ENCODE data around the gene FUOM. TPM values are rescaled to one million over a fixed set of nuclear protein-coding genes. Genes with fewer than 3 reads are reported as not detected.

The FUOM gene
- polyA plus RNA-seq, 1 of the 3 experiments (the other 2 are of a cell fraction): 32.5 TPM

- Histone ChIP-seq H4K20me1 (ENCODE audit: insufficient read depth) (no peaks in the 10 kb centered on the region), H3K9ac (peak overlapping the region; percentile 21; the same call in 1 of the 2 replicates), H3K4me1 (ENCODE audit: control insufficient read depth in 1 of 2, insufficient read depth in 2 of 2, low read depth in 1 of 2, low read length in 1 of 2) (peaks cover 0 to 11% of the 10 kb centered on the region in 2 experiments; a peak in 2 of 4 replicates), H2AFZ (ENCODE audit: low read depth) (no peak overlapping the region), H3K27me3 (ENCODE audit: insufficient read depth) (no peaks in the 10 kb centered on the region), H3K79me2 (ENCODE audit: insufficient read depth) (peaks cover 9% of the 10 kb centered on the region; the same call in 1 of the 2 replicates), H3K36me3 (replicated peaks in 1 of 2; ENCODE audit: control insufficient read depth in 1 of 2, insufficient read depth in 2 of 2, low read length in 1 of 2) (peaks cover 9 to 29% of the 10 kb centered on the region in 2 experiments), H3K4me2 (peak overlapping the region; percentile 78), H3K4me3 (ENCODE audit: low read depth in 2 of 2, low read length in 1 of 2) (peak overlapping the region; percentile 61 to 80), H3K9me3 (no peaks in the 10 kb centered on the region), H3K27ac (ENCODE audit: low read depth in 2 of 2, low read length in 1 of 2) (no peak overlapping the region; a peak in 1 of 4 replicates), H3F3A (replicated peaks; ENCODE audit: insufficient read depth) (no peaks in the 10 kb centered on the region), H3K9me2 (no peaks in the 10 kb centered on the region)
- WGBS (ENCODE audit: low lambda C conversion rate): 20% methylated on average over 17 of the region's 20 CpGs
- ChIA-PET POLR2A (interaction anchor here (1.3 kb wide), 1 partner anchor 13 kb away, joined by 5 read pairs; no protein-coding TSS in a partner anchor), CTCF (interaction anchor here (1.0 kb wide), 1 partner anchor 43 kb away, joined by 5 read pairs; no protein-coding TSS in a partner anchor)
- peak; percentile 54 for DNase-seq
- TF ChIP-seq ZBTB33 (IDR thresholded peaks at IDR 0.05; ENCODE audit: borderline replicate concordance, low read depth) (no peak), FOSL2 (IDR thresholded peaks at IDR 0.05; ENCODE audit: borderline replicate concordance, low read depth) (no peak), MAX (IDR thresholded peaks at IDR 0.05; ENCODE audit: low read depth) (no peak), PBX3 (IDR thresholded peaks at IDR 0.05) (no peak), MEF2A (IDR thresholded peaks at IDR 0.05; ENCODE audit: borderline replicate concordance, low read depth) (no peak), JUND (IDR thresholded peaks at IDR 0.05) (no peak), CTCF (IDR thresholded peaks at IDR 0.05) (no peak), FOXJ3 (CRISPR knock-in tag; IDR thresholded peaks at IDR 0.05) (no peak)
These were observed 14.7 kb upstream of the FUOM start for GRCh38 chr10:133372507-133372906.

GRCh38 chr10:133370030-133370786 is 12.4 kb upstream of the FUOM start:
- ChIA-PET POLR2A (interaction anchor here (1.7 kb wide), 1 partner anchor 9 kb away, joined by 5 read pairs; no protein-coding TSS in a partner anchor), CTCF (interaction anchor here (0.9 kb wide), 1 partner anchor 11 kb away, joined by 3 read pairs; no protein-coding TSS in a partner anchor)
- peaks cover 0 to 11% of the 10 kb centered on the region in 2 experiments; a peak in 2 of 4 replicates for H3K4me1 ChIP-seq (ENCODE audit: control insufficient read depth in 1 of 2, insufficient read depth in 2 of 2, low read depth in 1 of 2, low read length in 1 of 2)
- peaks cover 9% of the 10 kb centered on the region; the same call in 1 of the 2 replicates for H3K79me2 ChIP-seq (ENCODE audit: insufficient read depth)
- H2AFZ ChIP-seq (ENCODE audit: low read depth): no peak overlapping the region
- no peak overlapping the region for H3K9ac ChIP-seq
- H4K20me1 ChIP-seq (ENCODE audit: insufficient read depth): no peaks in the 10 kb centered on the region
- H3K4me2 ChIP-seq: no peak overlapping the region
- peaks cover 13 to 48% of the 10 kb centered on the region in 2 experiments for H3K36me3 ChIP-seq (replicated peaks in 1 of 2; ENCODE audit: control insufficient read depth in 1 of 2, insufficient read depth in 2 of 2, low read length in 1 of 2)
- no peaks in the 10 kb centered on the region for H3K27me3 ChIP-seq (ENCODE audit: insufficient read depth)
- no peak for DNase-seq
- 97% methylated on average over 21 of the region's 24 CpGs for WGBS (ENCODE audit: low lambda C conversion rate)
- H3K9me2 ChIP-seq: no peaks in the 10 kb centered on the region
- no peak overlapping the region for H3K27ac ChIP-seq (ENCODE audit: low read depth in 2 of 2, low read length in 1 of 2)
- H3K4me3 ChIP-seq (ENCODE audit: low read depth in 2 of 2, low read length in 1 of 2): no peak overlapping the region
- no peaks in the 10 kb centered on the region for H3K9me3 ChIP-seq
- no peaks in the 10 kb centered on the region for H3F3A ChIP-seq (replicated peaks; ENCODE audit: insufficient read depth)
- TF ChIP-seq MXI1 (IDR thresholded peaks at IDR 0.05; ENCODE audit: low read depth, low read length) (no peak), FOSL2 (IDR thresholded peaks at IDR 0.05; ENCODE audit: borderline replicate concordance, low read depth) (no peak), FOXJ3 (CRISPR knock-in tag; IDR thresholded peaks at IDR 0.05) (no peak), CHD2 (IDR thresholded peaks at IDR 0.05; ENCODE audit: low read length, partially characterized antibody) (no peak), RXRA (IDR thresholded peaks at IDR 0.05; ENCODE audit: borderline replicate concordance, low read depth) (no peak), GATA2 (CRISPR knock-in tag; IDR thresholded peaks at IDR 0.05) (no peak), CTCF (IDR thresholded peaks at IDR 0.05) (no peak), ZBTB33 (IDR thresholded peaks at IDR 0.05; ENCODE audit: borderline replicate concordance, low read depth) (no peak), TCF12 (IDR thresholded peaks at IDR 0.05) (no peak), NFIC (IDR thresholded peaks at IDR 0.05; ENCODE audit: borderline replicate concordance) (no peak)

All from SK-N-SH (cell line).